HG02588 (cell line): Measurements from ENCODE around the gene CTF1.

Experiments
- ATAC-seq: cut with Tn5 transposase; IDR thresholded peaks from one replicate; pipeline ENCODE4 v1.9.1; 2021; ENCODE audit warnings: mild to moderate bottlenecking, moderate library complexity; ENCODE audit not compliant: unreplicated experiment

Gene CTF1

DNA sequence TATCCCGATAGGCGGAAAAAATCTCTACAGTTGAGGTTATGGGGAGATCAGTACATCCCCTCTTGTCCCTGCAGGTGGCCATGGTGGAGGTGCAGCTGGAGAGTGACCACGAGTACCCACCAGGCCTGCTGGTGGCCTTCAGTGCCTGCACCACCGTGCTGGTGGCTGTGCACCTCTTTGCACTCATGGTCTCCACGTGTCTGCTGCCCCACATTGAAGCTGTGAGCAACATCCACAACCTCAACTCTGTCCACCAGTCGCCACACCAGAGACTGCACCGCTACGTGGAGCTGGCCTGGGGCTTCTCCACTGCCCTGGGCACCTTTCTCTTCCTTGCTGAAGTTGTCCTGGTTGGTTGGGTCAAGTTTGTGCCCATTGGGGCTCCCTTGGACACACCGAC is 56.7 kb downstream of the CTF1 start:
- no peak for ATAC-seq
